ENCODE measurements around the gene CSTF1. TPM values are rescaled to one million over a fixed set of nuclear protein-coding genes. Genes with fewer than 3 reads are reported as not detected.

CSTF1 gene
- total and polyA plus RNA-seq, 2 of the 8 experiments (the other 6 are each of a cell fraction or from before 2014, with no cell fraction given) = 59.4 to 83.5 TPM

GRCh38 chr20:56409956-56410355 lies 17.5 kb downstream of the CSTF1 start:
- Histone ChIP-seq H3K27me3 (replicated peaks in 1 of 4; ENCODE audit: control insufficient read depth in 3 of 4, extremely low read depth in 1 of 4, insufficient read depth in 3 of 4, low read length in 3 of 4) (no peaks in the 10 kb centered on the region), H2BK12ac (ENCODE audit: low read depth, low read length) (no peak overlapping the region), H2BK20ac (ENCODE audit: low read length) (no peak overlapping the region), H3K9ac (replicated peaks in 1 of 4; ENCODE audit: extremely low read depth in 1 of 4, low read depth in 3 of 4, low read length in 3 of 4) (no peak overlapping the region), H3K18ac (ENCODE audit: extremely low read depth, low read length) (no peak overlapping the region), H3K56ac (replicated peaks; ENCODE audit: insufficient read length, low read depth, low read length) (no peak overlapping the region), H4K8ac (ENCODE audit: extremely low read depth, insufficient read depth, low read length) (no peak overlapping the region), H4K20me1 (replicated peaks in 1 of 2; ENCODE audit: control insufficient read depth in 1 of 2, insufficient read depth in 2 of 2, low read length in 2 of 2) (peaks cover 2 to 5% of the 10 kb centered on the region in 2 experiments), H3K79me1 (ENCODE audit: low read depth, low read length) (no peaks in the 10 kb centered on the region), H3K4me2 (ENCODE audit: insufficient read depth in 1 of 2, low read depth in 2 of 2, low read length in 2 of 2) (no peak overlapping the region), H3K27ac (ENCODE audit: low read depth, low read length) (no peak overlapping the region), H3K23me2 (ENCODE audit: low read depth, low read length) (no peaks in the 10 kb centered on the region), H3K4me1 (replicated peaks in 1 of 4; ENCODE audit: control insufficient read depth in 3 of 4, insufficient read depth in 4 of 4, low read length in 3 of 4) (no peaks in the 10 kb centered on the region), H3K9me3 (ENCODE audit: insufficient read depth in 2 of 2, low read depth in 1 of 2, low read length in 1 of 2) (no peaks in the 10 kb centered on the region), H2BK15ac (ENCODE audit: low read length) (no peak overlapping the region), H3K4me3 (ENCODE audit: extremely low read depth in 1 of 4, insufficient read depth in 2 of 4, low read depth in 3 of 4, low read length in 4 of 4) (no peak overlapping the region), H3K79me2 (ENCODE audit: control insufficient read depth in 1 of 2, insufficient read depth in 2 of 2, low read length in 2 of 2) (peaks cover 0 to 6% of the 10 kb centered on the region in 2 experiments; a peak in 2 of 4 replicates), H2BK120ac (replicated peaks; ENCODE audit: low read depth, low read length) (no peak overlapping the region), H4K5ac (ENCODE audit: insufficient read length, low read depth, low read length) (no peak overlapping the region), H4K91ac (replicated peaks; ENCODE audit: insufficient read length, low read length) (no peak overlapping the region), H3K14ac (ENCODE audit: insufficient read length) (no peak overlapping the region), H3K4ac (replicated peaks; ENCODE audit: insufficient read length, low read depth, low read length) (no peak overlapping the region), H2AFZ (ENCODE audit: low read length) (no peak overlapping the region), H2BK5ac (ENCODE audit: low read depth, low read length) (no peak overlapping the region), H3K23ac (ENCODE audit: insufficient read length) (no peak overlapping the region), H3K36me3 (ENCODE audit: control insufficient read depth in 2 of 4, insufficient read depth in 4 of 4, low read length in 3 of 4) (peaks cover 2 to 31% (median 19%) of the 10 kb centered on the region in 4 experiments; a peak in 7 of 8 replicates), H2AK5ac (ENCODE audit: low read depth, low read length) (no peak overlapping the region)
- DNase-seq (ENCODE audit: low read depth in 1 of 2, low spot score in 2 of 2) = no peak
- FAIRE-seq = no peak
- CTCF ChIA-PET (ENCODE audit: partially characterized antibody) = no interaction called here
- TF ChIP-seq SAP30 (IDR thresholded peaks at IDR 0.05; ENCODE audit: insufficient read depth, insufficient replicate concordance, low read length) (no peak), POLR2AphosphoS5 (IDR thresholded peaks at IDR 0.05; ENCODE audit: low read depth, low read length) (no peak), CHD1 (IDR thresholded peaks at IDR 0.05; ENCODE audit: low read depth, low read length) (no peak), RAD21 (IDR thresholded peaks at IDR 0.05 in 1 of 2, conservative IDR thresholded peaks at IDR 0.05 in 1 of 2; ENCODE audit: low read depth in 2 of 2, low read length in 2 of 2) (no peak), SIX5 (IDR thresholded peaks at IDR 0.05; ENCODE audit: low read depth, low read length) (no peak), CHD2 (IDR thresholded peaks at IDR 0.05; ENCODE audit: low read length) (no peak)
- TF ChIP-seq, protein P1, sequence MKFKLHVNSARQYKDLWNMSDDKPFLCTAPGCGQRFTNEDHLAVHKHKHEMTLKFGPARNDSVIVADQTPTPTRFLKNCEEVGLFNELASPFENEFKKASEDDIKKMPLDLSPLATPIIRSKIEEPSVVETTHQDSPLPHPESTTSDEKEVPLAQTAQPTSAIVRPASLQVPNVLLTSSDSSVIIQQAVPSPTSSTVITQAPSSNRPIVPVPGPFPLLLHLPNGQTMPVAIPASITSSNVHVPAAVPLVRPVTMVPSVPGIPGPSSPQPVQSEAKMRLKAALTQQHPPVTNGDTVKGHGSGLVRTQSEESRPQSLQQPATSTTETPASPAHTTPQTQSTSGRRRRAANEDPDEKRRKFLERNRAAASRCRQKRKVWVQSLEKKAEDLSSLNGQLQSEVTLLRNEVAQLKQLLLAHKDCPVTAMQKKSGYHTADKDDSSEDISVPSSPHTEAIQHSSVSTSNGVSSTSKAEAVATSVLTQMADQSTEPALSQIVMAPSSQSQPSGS (IDR thresholded peaks at IDR 0.05; ENCODE audit: low read length) = no peak
- POLR2A ChIA-PET (ENCODE audit: partially characterized antibody) = interaction anchor here (1.7 kb wide), 1 partner anchor 15 kb away, joined by 4 read pairs; no protein-coding TSS in a partner anchor
- WGBS, 2 experiments (ENCODE audit: extremely low coverage in 1 of 2, insufficient coverage in 1 of 2, insufficient read length in 1 of 2, insufficient replicate concordance in 2 of 2, low coverage in 1 of 2, low lambda C conversion rate in 2 of 2, missing lambda C conversion rate in 1 of 2) = 89% methylated on average over 1 of the region's 1 CpG; no CpG with 5 or more reads in 1 of the 2 experiments
